GM18520 (cell line): ENCODE results near the gene SDCBP2.

Source experiments
- ATAC-seq: cut with Tn5 transposase; IDR thresholded peaks from one replicate; pipeline ENCODE4 v1.9.1; 2021; ENCODE audit not compliant: unreplicated experiment

Gene SDCBP2

DNA sequence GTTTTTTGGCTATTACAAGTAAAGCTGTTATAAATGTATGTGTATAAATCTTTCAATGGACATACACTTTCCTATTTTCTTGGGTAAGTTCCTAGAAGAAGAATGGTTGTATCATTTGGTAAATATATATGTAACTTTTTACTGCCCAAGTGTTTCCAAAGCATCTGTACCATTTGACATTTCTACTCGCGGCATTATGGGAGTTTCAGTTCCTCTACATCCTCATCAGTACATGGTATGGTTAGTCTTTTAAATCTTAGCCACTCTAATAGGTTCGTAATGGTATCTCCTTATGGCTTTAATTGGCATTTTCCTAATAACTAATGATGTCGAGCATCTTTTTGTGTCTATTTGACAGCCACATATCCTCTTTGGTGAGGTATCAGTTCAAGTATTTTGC is 49.9 kb downstream of the SDCBP2 start:
- ATAC-seq: no peak

DNA sequence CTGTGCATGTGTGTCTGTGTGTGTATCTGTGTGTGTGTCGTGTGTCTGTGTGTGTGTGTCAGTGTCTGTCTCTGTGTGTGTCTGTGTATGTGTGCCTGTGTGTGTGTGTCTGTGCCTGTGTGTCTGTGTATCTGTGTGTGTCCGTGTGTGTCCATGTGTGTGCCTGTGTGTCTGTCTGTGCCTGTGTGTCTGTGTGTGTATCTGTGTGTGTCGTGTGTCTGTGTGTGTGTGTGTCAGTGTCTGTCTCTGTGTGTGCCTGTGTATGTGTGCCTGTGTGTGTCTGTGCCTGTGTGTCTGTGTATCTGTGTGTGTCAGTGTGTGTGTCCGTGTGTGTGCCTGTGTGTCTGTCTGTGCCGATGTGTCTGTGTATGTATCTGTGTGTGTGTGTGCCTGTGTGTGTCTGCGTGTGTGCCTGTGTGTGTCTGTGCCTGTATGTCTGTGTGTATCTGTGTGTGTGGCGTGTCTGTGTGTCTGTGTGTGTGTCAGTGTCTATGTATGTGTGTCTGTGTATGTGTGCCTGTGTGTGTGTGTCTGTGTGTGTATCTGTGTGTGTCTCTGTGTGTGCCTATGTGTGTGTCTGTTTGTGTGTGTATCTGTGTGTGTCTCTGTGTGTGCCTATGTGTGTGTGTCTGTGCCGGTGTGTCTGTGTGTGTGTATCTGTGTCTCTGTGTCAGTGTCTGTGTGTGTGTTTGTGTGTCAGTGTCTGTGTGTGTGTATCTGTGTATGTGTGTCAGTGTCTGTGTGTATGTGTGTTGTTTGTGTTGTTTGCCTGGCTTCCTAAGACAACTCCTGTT is 51.2 kb downstream of the SDCBP2 start:
- ATAC-seq: no peak

DNA sequence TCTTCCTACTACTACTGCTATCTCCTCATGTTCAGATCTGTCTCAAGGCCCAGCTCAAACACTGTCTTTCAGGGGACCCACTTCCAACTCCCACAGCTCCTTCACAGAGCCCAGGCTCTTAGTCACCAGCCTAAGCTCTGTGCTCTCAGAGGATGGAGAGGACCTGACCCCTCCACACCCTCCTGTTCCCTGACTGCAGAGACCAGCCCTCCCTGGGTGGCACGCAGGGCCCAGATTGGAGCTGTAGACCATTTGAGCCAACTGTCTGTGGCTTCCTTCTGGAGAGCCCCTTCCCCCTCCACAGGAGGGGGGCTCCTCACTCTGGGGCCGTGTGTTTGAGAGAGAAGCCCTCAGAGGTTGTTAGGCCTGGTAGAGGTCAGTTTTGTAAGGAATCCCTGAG is 53.0 kb downstream of the SDCBP2 start:
- no peak for ATAC-seq

DNA sequence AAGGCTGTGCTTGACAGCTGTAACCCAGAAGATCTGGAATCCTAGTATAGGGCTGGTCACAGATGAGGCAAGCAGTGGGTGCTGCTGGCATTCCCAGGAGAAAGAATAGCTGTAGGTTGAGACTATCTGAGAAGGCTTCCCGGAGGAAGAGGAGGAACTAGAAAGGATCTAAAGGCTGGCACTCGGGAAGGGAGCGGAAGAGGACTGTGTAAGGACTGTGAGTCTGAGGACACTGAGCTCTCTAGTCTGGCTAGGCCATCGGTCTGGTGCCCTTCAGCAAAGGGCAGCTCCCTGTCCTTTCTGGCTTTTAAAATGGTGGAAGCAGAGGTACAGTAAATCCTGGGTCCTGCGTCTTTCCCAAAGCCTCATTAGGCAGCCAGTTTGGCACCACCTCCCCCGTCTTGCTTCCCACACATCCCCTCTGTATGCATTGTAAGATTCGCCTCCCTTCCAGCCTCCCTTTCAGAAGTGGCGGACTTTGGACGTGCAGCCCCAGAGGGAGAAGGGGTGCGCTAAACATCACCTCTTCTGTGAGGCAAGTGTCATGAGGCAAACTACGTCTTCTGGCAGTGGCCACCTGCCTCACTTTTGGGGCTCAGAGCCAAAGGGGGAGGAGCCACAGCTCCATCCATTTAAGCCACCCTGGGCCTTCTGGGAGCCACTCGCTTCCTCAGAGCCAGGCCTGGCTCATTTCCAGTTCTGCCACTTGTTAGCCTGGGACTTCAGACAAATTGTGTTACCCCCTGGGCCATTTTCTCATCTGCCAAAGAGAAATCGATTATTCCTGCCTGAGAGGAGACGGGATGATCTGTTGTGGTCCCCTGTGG is 54.2 kb downstream of the SDCBP2 start:
- ATAC-seq: no peak

DNA sequence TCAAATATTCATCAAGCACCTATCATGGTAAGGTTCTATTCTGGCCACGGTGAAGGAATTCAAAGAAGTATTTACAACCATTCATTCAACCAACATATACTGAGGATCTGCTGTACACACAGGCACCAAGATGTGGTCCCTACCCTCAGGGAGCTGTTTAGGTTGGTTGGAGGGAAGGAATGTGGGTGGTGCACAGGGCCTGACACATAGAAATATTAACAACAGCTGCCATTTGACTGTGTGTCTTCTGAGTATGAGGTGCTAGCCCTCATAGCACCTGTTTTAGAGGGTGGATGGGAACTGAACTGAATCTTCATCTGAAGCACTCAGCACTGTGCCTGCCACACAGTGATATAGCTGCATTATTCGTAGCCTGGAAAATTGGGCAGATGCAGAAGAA is 55.6 kb downstream of the SDCBP2 start:
- no peak for ATAC-seq

DNA sequence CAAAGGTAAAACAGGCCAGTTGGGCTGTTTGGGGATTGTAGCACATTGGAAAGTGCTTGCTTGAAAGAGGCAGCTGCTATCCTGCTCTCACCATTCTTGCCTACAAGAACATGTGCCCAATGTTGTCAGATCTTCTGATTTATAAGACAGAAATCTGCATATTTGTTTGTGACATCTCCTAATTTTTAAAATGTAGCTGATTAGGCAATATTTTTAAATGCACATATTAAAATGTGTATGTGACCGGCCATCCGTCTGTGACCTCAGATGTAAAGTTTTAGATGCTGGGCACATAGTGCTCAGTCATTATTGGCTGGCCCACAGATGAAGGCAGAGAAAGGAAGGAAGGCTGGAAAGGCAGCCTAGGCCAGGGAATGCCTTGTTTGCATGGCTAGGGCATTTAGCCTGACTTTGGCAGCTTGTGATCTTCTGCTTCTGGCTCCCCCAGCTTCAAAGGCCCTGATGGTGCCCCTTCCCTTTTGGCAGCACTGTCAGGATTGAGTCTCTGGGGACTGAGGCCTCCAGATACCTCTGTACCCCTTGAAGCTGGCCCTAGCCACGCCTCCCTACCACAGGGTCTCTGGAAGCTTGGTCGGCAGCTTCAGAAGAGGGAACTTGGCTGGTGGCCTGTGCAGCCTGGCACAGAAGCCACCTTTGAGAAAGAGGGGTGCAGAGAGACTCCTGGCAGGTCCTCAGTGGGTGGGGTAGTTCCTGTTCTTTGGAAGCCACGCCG is 56.4 kb downstream of the SDCBP2 start:
- ATAC-seq: no peak

DNA sequence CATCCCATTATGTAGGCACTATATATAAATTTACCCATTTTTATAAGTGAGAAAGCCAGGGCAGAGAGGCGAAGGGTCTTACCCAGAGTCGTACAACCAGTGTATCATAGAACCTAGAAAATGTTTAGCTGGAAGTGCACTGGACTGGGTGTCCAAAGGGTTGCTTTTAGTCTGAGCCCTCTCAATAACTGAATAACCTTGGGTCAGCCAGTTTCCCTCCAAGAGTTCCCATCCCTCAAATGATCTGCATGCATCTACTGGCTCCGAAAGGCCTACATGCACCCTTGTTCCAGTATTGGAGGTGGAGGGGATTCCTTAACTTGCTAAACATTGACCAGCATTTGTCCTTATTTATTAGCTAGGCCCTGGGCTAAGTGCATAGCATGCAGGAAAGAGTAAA is 59.1 kb downstream of the SDCBP2 start:
- no peak for ATAC-seq

DNA sequence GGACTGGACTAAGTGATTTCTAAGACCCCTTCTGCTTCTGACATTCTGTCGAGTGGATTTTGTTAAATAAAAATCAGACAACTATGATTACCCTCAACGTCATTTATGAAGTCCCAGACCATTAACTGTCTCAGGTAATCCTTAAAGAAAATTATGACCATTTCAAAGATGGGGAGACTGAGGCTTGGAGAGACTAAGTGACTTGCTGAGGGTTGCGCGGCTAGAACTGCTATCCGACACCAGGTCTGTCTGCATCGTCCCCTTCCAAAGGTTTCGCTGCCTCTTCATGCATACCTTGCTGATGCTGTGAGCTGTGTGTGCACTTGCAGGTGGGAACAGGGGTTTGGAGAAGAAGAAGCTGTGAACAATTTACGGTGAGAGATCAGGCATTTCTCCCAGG is 59.7 kb downstream of the SDCBP2 start:
- ATAC-seq: no peak

DNA sequence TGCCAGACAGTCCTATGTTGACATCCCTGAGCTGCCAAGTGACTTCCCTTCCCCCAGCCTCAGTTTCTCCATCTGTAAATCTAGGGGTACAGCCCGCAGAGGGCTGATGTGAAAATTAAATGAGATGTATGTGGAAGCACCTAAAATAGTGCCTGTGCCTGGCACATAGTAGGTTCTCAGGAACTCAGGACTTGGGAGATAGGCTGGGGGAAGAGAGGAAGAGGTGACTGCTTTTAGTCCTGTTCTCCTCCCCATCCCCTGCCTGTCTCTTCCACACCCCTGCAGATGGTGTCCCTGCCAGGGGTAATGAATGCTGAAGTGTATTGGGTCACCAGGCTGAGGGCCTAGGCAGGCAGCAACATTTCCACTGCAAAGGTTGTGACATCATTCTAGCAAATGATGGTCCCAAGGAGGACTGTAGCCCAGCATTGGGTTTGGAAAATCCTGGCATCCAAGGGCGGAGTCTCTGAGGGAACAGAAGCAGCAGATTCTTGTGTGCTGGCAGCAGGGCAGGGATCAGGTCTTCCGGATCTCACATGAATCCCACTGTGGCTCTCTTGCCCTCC is 61.0 kb downstream of the SDCBP2 start:
- ATAC-seq: no peak

DNA sequence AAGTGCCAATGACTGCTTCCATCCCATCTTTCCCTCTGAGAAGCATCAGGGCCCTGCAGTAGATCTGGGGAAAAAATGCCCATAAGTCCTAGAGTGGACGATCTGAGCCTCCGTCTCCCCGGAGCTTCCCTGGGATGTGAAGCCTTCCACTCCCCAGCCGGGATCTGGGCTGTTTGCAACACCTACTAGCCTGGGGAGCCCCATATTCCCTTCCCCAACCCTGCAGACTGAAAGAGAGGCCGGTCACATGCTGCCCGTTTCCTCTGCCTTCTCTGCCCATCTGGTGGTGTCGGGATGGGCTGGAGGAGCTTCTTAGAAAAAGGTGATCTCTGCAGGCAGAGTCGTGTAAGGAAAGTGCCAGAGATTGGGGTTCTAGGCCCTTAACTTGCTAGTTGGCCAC is 61.8 kb downstream of the SDCBP2 start:
- ATAC-seq: no peak

DNA sequence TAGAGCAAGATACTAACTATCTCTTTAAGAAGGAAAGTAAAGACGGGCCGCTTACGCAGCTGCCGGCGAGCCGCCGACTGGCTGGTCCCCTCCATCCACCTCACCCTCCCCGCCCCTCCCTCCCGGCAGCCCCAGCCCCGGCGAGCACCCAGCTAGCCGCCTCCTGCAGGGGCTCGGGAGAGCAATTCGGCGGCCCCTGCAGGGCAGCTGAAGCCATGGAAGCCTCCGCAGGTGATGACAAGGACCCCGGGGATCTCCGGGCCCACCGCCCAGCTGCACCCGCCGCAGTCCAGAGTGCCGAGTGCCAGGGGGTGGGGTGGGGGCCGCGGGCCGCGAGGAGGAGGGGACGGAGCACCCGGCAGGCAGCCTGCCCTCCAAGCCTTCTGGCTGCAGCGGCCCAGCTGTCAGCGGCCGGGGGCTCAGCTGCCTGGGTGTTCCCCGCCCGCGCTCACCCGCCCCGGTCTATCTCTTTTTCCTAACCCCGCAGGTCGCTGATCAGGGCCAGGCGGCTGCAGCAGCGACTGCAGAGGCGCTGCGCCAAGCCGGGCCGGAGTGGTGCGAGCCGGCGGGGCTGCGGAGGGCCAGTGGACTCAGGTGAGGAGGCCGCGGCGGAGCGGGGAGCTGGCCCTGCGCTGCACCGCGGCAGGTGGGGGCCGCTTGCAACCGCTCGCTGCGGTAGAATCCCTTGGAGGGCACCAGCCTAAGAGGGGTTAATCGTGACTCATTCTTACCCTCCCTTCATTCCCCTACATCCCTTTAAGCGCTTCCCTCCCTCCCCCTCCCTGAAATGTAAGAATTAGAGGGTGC is 62.6 kb downstream of the SDCBP2 start, which contains the start of gene SNPH:
SNPH (plus strand) TSS at position 128 of the 807 bp plus-strand sequence. CDS start 29,946 bp downstream, outside the sequence.
- no peak for ATAC-seq

DNA sequence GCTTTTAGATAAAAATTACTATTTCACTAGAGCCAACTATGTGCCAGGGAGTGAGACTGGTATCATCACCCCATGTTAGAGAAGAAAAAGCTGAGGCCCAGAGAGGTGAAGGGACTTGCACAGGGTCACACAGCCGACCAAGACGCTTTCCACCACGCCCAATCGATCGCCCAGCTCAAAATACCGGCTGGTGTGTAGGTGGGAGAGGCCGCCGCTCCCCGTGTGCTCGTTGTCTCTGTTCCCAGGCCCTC is 63.1 kb downstream of the SDCBP2 start:
- no peak for ATAC-seq

DNA sequence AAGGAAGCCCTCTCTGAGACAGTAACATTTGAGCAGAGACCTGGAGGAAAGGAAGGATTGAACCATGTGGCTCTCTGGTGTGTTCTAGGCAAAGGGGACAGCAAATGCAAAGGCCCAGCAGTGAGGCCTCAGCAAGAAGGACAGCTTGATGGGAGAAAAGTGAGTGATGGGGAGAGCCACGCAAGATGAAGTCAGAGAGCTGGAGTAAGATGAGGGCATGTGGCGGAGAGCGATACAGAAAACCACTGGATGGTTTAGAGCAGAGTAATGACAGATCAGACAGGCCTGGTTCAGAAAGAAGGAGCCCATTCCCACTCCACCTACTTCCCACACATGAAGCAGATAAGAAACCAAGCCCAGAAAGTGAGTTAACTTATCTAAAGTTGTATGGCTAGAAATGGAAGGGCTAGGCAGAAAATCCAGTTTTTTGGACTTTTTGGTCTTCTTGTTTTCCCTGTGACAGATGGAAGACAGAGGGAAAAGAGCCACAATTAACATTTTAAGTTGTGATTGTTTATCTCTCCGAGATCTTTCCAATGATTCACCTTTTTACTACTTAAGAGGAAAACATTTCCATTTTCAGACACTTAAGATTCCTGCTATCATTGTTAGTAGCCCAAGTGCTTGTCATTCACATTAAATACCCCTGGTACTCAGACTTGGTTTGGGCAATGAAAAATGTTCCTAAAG is 63.6 kb downstream of the SDCBP2 start:
- ATAC-seq: no peak

DNA sequence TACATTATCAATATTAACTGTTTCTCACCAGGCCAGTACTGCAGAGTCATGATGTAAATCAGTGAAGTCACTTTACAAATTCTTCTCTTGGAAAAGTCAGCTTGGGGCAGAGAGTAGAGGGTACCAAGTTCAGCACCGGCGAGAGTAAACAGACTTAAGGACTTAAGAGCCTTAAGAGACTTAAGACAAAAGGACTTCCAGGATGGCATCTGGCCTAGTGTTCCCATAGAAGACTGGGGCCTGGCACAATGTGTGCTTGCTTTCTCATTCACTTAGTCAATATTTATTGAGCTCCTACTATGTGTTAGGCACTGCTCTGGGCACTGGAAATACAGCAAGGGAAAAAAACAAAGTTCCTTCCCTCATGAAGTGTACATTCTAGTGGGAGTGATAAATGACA is 64.2 kb downstream of the SDCBP2 start:
- no peak for ATAC-seq

DNA sequence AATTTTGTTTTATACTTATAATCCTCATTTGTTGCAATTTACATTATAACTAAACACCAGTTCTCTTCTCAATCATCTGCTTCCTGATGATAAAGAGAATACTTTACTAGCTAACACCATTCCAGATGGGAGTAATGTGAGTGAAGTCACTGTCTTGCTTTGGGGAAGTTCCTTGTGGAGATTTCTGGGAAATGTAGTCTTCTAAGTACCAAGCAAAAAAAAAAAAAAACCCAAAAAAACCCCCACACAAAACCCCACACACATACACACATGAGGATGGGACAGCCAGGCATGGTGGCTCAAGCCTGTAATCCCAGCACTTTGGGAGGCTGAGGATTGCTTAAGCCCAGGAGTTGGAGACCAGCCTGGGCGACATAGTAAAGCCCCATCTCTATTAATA is 65.1 kb downstream of the SDCBP2 start:
- ATAC-seq: no peak
